ENCODE data around the gene KRT78. TPM values are rescaled to one million over a fixed set of nuclear protein-coding genes. Genes with fewer than 3 reads are reported as not detected.

The KRT78 gene
- total and polyA plus RNA-seq, 9 of the 15 experiments (the other 6 are each of a cell fraction or from before 2014, with no cell fraction given) = not detected

- TF ChIP-seq AFF4 (CRISPR knock-in tag; IDR thresholded peaks at IDR 0.05) = no peak
- TF ChIP-seq VEZF1 (CRISPR knock-in tag; IDR thresholded peaks at IDR 0.05) = peak; percentile 92
- peak; percentile 52; the same call in 1 of the 2 replicates for TF ChIP-seq MBD2 (IDR thresholded peaks at IDR 0.05; ENCODE audit: borderline replicate concordance, low read depth)
- TF ChIP-seq TEAD2 (tag; IDR thresholded peaks at IDR 0.05) = no peak
- peak; percentile 87; the same call in 1 of the 2 replicates for TF ChIP-seq KAT7 (CRISPR knock-in tag; IDR thresholded peaks at IDR 0.05; ENCODE audit: borderline replicate concordance)
- no peak for TF ChIP-seq ZFP1 (CRISPR knock-in tag; IDR thresholded peaks at IDR 0.05)
- no peak for TF ChIP-seq DLX4 (CRISPR knock-in tag; IDR thresholded peaks at IDR 0.05)
- TF ChIP-seq ZNF407 (IDR thresholded peaks at IDR 0.05; ENCODE audit: low read depth) = no peak
- TF ChIP-seq POLR2A (conservative IDR thresholded peaks at IDR 0.05) = peak; percentile 53; the same call in 1 of the 2 replicates
- TF ChIP-seq ZNF24 (IDR thresholded peaks at IDR 0.05) = no peak
- TF ChIP-seq ZSCAN32 (CRISPR knock-in tag; IDR thresholded peaks at IDR 0.05) = no peak
- TF ChIP-seq MAFG (tag; conservative IDR thresholded peaks at IDR 0.05) = peak; percentile 77
These were observed 25.2 kb upstream of the KRT78 start (continued) for GRCh38 chr12:52873832-52874572.

Measured in K562 (cell line).